HCT116 (cell line): ENCODE measurements around the gene CHST3. TPM values are rescaled to one million over a fixed set of nuclear protein-coding genes. Genes with fewer than 3 reads are reported as not detected.

Experiments used
- ATAC-seq: fragments of 200-7000 bp; cut with Tn5 transposase; 2 replicates; pipeline ENCODE4 v1.9.1; 2020; ENCODE audit warnings: mild to moderate bottlenecking, moderate library complexity
- BruUV-seq: library from RNA; stranded (reverse); fragments of 400-500 nt; replicated peaks from 2 replicates; lab custom pipeline; 2021; lab: Mats Ljungman, UMichigan
- CTCF ChIA-PET: fragments of 300-600 bp; sonication (Branson Sonifier 250); formaldehyde crosslinking; loops from one replicate; lab custom pipeline; 2021; ENCODE audit warnings: antibody characterized with exemption; lab: Charles Lee
- POLR2A ChIA-PET: fragments of 300-600, 350-600 bp; sonication (Branson Sonifier 250); formaldehyde crosslinking; loops from one replicate; lab custom pipeline; 2021; ENCODE audit warnings: antibody characterized with exemption; lab: Charles Lee
- RAD21 ChIA-PET, 2 experiments: fragments of 300-600 bp; sonication (Branson Sonifier 250); formaldehyde crosslinking; loops; one replicate each; lab custom pipeline; 2023; ENCODE audit warnings: low total read pairs in 2 of 2; ENCODE audit not compliant: uncharacterized antibody in 2 of 2, unreplicated experiment in 2 of 2, low non-redundant PET in 1 of 2; lab: Charles Lee
- DNase-seq: peaks from one replicate; pipeline ENCODE4 v3.0.0-alpha.2; 2010; ENCODE audit warnings: low read depth, low spot score
- H2AFZ ChIP-seq: fragments of 200-600 bp; shearing (Covaris generic), sonication (generic); 2 replicates; pipeline ENCODE4 v1.6.1; 2017; ENCODE audit warnings: low read depth, mixed run types, mixed read lengths, antibody characterized with exemption, low read length; ENCODE audit not compliant: poor library complexity, severe bottlenecking
- H3K27ac ChIP-seq: 2 replicates; pipeline ENCODE4 v1.5.1; 2012; ENCODE audit warnings: low read depth, low read length
- H3K27me3 ChIP-seq: fragments of 200-600 bp; sonication (generic); 2 replicates; pipeline ENCODE4 v1.6.1; 2016; ENCODE audit warnings: mixed run types, low read length, mixed read lengths; ENCODE audit not compliant: insufficient read depth
- H3K36me3 ChIP-seq, 2 experiments: fragments of 200-500 bp in 1 of 2; fragments of 200-600 bp in 1 of 2; sonication (Bioruptor generic) in 1 of 2; sonication (generic) in 1 of 2; 2 replicates each; pipeline versions ENCODE4 v1.5.1 to v1.6.1; 2014 to 2016; ENCODE audit warnings: low read length in 2 of 2, inconsistent platforms in 1 of 2, mixed read lengths in 1 of 2, mixed run types in 1 of 2; ENCODE audit not compliant: insufficient read depth in 2 of 2, control insufficient read depth in 1 of 2
- H3K4me1 ChIP-seq, 2 experiments: fragments of 200-600 bp in 1 of 2; sonication (generic) in 1 of 2; 2 replicates each; pipeline versions ENCODE4 v1.5.1 to v1.6.1; 2012 to 2017; ENCODE audit warnings: low read length in 2 of 2, inconsistent platforms in 1 of 2, mild to moderate bottlenecking in 1 of 2, mixed read lengths in 1 of 2, mixed run types in 1 of 2, moderate library complexity in 1 of 2; ENCODE audit not compliant: insufficient read depth in 2 of 2, control insufficient read depth in 1 of 2
- H3K4me2 ChIP-seq: fragments of 200-600 bp; sonication (generic); 2 replicates; pipeline ENCODE4 v1.6.1; 2017; ENCODE audit warnings: mixed run types, low read length, mixed read lengths
- H3K4me3 ChIP-seq, 2 experiments: fragments of 200-600 bp in 1 of 2; sonication (generic) in 1 of 2; replicated peaks in 1 of 2; 2 replicates each; pipeline ENCODE4 v1.5.1; 2011 to 2016; ENCODE audit warnings: low read length in 2 of 2, control low read depth in 1 of 2, low read depth in 1 of 2, mild to moderate bottlenecking in 1 of 2, mixed read lengths in 1 of 2, mixed run types in 1 of 2
- H3K79me2 ChIP-seq: fragments of 200-600 bp; sonication (generic); 2 replicates; pipeline ENCODE4 v1.6.1; 2017; ENCODE audit warnings: mild to moderate bottlenecking, mixed run types, low read length, moderate library complexity, mixed read lengths; ENCODE audit not compliant: insufficient read depth
- H3K9ac ChIP-seq: fragments of 200-600 bp; sonication (generic); 2 replicates; pipeline ENCODE4 v1.6.1; 2016; ENCODE audit warnings: low read length, mixed read lengths
- H3K9me2 ChIP-seq: fragments of 200-600 bp; sonication (generic), shearing (Covaris generic); 2 replicates; pipeline ENCODE4 v1.6.1; 2017; ENCODE audit warnings: mixed run types, mild to moderate bottlenecking, moderate library complexity; ENCODE audit not compliant: insufficient read depth
- H3K9me3 ChIP-seq, 2 experiments: fragments of 200-500 bp in 1 of 2; fragments of 200-600 bp in 1 of 2; sonication (Bioruptor generic) in 1 of 2; sonication (generic) in 1 of 2; 2 replicates each; pipeline ENCODE4 v1.6.1; 2014 to 2017; ENCODE audit warnings: low read length in 2 of 2, mixed read lengths in 2 of 2, inconsistent platforms in 1 of 2, low read depth in 1 of 2, mild to moderate bottlenecking in 1 of 2, mixed run types in 1 of 2, moderate library complexity in 1 of 2; ENCODE audit not compliant: control insufficient read depth in 1 of 2, insufficient read depth in 1 of 2
- H4K20me1 ChIP-seq: fragments of 200-600 bp; sonication (generic), shearing (Covaris generic); 2 replicates; pipeline ENCODE4 v1.6.1; 2017; ENCODE audit warnings: mixed run types, mild to moderate bottlenecking, moderate library complexity; ENCODE audit not compliant: insufficient read depth
- ATF3 ChIP-seq: IDR thresholded peaks from 2 replicates; pipeline ENCODE4 v1.6.1; 2012
- CEBPB ChIP-seq: IDR thresholded peaks from 2 replicates; pipeline ENCODE4 v1.6.1; 2012; ENCODE audit warnings: low read depth
- EGR1 ChIP-seq: IDR thresholded peaks from 2 replicates; pipeline ENCODE4 v1.6.1; 2012; ENCODE audit warnings: low read depth
- EZH2phosphoT487 ChIP-seq: fragments of 200-600 bp; IDR thresholded peaks from 2 replicates; pipeline ENCODE4 v1.6.1; 2018; ENCODE audit warnings: antibody characterized with exemption, borderline replicate concordance
- FOSL1 ChIP-seq: IDR thresholded peaks from 2 replicates; pipeline ENCODE4 v1.6.1; 2012; ENCODE audit warnings: low read depth
- JUND ChIP-seq: IDR thresholded peaks from 2 replicates; pipeline ENCODE4 v1.6.1; 2012
- POLR2AphosphoS5 ChIP-seq: IDR thresholded peaks from 2 replicates; pipeline ENCODE4 v1.6.1; 2011; ENCODE audit warnings: mild to moderate bottlenecking, low read depth, low read length, moderate library complexity
- RAD21 ChIP-seq: IDR thresholded peaks from 2 replicates; pipeline ENCODE4 v1.6.1; 2012; ENCODE audit warnings: low read depth, mild to moderate bottlenecking
- REST ChIP-seq: IDR thresholded peaks from 2 replicates; pipeline ENCODE4 v1.6.1; 2012; ENCODE audit warnings: low read depth
- SP1 ChIP-seq: IDR thresholded peaks from 2 replicates; pipeline ENCODE4 v1.6.1; 2012; ENCODE audit warnings: low read depth
- TCF7L2 ChIP-seq: IDR thresholded peaks from 2 replicates; pipeline ENCODE4 v1.7.0; 2011; ENCODE audit warnings: borderline replicate concordance, inconsistent platforms; ENCODE audit not compliant: insufficient read depth, insufficient read length; ENCODE audit errors: extremely low read depth
- YY1 ChIP-seq: IDR thresholded peaks from 2 replicates; pipeline ENCODE4 v1.6.1; 2011; ENCODE audit warnings: low read length, low read depth, moderate library complexity, mild to moderate bottlenecking; ENCODE audit not compliant: insufficient replicate concordance; ENCODE audit errors: extremely low read depth
- ZBTB33 ChIP-seq: IDR thresholded peaks from 2 replicates; pipeline ENCODE4 v1.6.1; 2011; ENCODE audit warnings: mild to moderate bottlenecking, low read length, moderate library complexity; ENCODE audit not compliant: insufficient replicate concordance; ENCODE audit errors: extremely low read depth
- ZFX ChIP-seq: fragments of 450-650 bp; IDR thresholded peaks from 2 replicates; pipeline ENCODE4 v1.6.1; 2017
- intact Hi-C: fragments of 100-400 bp; cut with micrococcal nuclease; formaldehyde crosslinking; loops from 2 replicates; pipeline ENCODE4 v1.10.0; 2022
- total RNA-seq: library from RNA; stranded (reverse); gene quantifications from one replicate; pipeline ENCODE4 v1.2.1, GENCODE V29; 2021; ENCODE audit not compliant: unreplicated experiment
- TF ChIP-seq, protein P1 (sequence below): IDR thresholded peaks from 2 replicates; pipeline ENCODE4 v1.6.1; 2012

Gene CHST3
- total RNA-seq, 1 experiment from 2014 or later, result 10.6 TPM

DNA sequence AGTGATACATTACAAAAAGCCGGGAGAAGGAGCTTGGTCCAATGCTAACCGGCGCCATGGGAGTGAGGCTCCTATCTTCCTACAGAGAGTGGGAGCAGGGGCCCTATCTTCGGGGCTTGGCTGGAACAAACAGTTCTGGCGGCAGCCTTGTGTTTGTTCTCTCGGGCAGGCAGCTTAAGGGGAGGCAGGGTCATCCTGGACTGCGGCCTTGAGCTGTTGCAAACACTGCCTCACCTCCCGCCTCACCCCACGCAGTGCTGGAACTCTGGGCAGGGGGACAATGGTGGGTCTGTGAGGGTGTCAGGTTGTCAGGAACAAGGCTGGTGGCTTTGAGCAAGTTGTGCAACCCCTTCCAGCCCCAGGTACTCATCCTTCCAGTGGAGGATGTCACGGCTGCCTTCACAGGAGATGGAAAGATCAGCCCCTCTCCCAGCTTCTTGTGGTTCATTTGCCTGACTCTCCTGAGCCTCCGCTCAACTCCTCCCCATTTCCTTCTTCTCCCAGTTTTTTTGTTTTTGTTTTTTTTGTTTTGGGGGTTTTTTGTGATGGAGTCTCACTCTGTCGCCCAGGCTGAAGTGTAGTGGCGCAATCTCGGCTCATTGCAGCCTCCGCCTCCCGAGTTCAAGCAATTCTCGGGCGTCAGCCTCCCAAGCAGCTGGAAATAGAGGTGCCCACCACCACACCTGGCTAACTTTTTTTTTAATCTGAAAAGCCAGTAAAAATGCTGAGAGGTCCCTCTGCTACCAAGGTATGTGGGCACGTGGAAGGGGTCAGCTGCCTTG lies 66.8 kb downstream of the CHST3 start:
- no TSS peak for BruUV-seq
- ChIA-PET CTCF (interaction anchor here (1.2 kb wide), 1 partner anchor 18 kb away, joined by 3 read pairs; no protein-coding TSS in a partner anchor), POLR2A (interaction anchor here (0.6 kb wide), 1 partner anchor 18 kb away, joined by 3 read pairs; no protein-coding TSS in a partner anchor), RAD21 (no interaction called here)
- no peak for TF ChIP-seq YY1
- TF ChIP-seq JUND, result no peak
- TF ChIP-seq ZBTB33, result no peak
- no peak for TF ChIP-seq REST
- no peak for TF ChIP-seq EGR1
- TF ChIP-seq TCF7L2, result no peak
- TF ChIP-seq EZH2phosphoT487, result no peak
- TF ChIP-seq, protein P1, sequence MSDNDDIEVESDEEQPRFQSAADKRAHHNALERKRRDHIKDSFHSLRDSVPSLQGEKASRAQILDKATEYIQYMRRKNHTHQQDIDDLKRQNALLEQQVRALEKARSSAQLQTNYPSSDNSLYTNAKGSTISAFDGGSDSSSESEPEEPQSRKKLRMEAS, result no peak
- no peak for TF ChIP-seq POLR2AphosphoS5
- no peak for TF ChIP-seq ZFX
- TF ChIP-seq FOSL1, result no peak
- no peak for TF ChIP-seq RAD21
- no peak for TF ChIP-seq ATF3
- no peak for TF ChIP-seq CEBPB
- no peak for TF ChIP-seq SP1
- no peak for ATAC-seq
- H3K9ac ChIP-seq, result no peak overlapping the region
- H2AFZ ChIP-seq, result no peak overlapping the region
- H3K9me3 ChIP-seq, result no peaks in the 10 kb centered on the region
- H3K79me2 ChIP-seq, result no peaks in the 10 kb centered on the region
- DNase-seq, result no peak
- H3K9me2 ChIP-seq, result no peaks in the 10 kb centered on the region
- H3K36me3 ChIP-seq, result no peaks in the 10 kb centered on the region
- H3K4me2 ChIP-seq, result no peak overlapping the region
- H3K27ac ChIP-seq, result no peak overlapping the region
- H4K20me1 ChIP-seq, result no peaks in the 10 kb centered on the region
- peaks cover 20 to 24% of the 10 kb centered on the region in 2 experiments for H3K4me1 ChIP-seq
- H3K27me3 ChIP-seq, result no peaks in the 10 kb centered on the region
- no peak overlapping the region for H3K4me3 ChIP-seq
- intact Hi-C loops, result no loop called here
